Upper lobe of left lung (tissue), 6 donors: ENCODE results near the gene KCNIP4. TPM values are rescaled to one million over a fixed set of nuclear protein-coding genes. Genes with fewer than 3 reads are reported as not detected.

Experiments used
- ATAC-seq, 2 donors: fragments of 200-7000 bp; cut with Tn5 transposase; one replicate each; pipeline ENCODE4 v1.9.1; 2022; ENCODE audit warnings: mild to moderate bottlenecking in 2 of 2, moderate library complexity in 2 of 2; ENCODE audit not compliant: low FRiP score in 2 of 2
- DNase-seq, 2 donors: peaks; one replicate each; pipeline ENCODE4 v3.0.0-alpha.2; 2019 to 2020
- H3K27ac ChIP-seq, 4 donors: fragments of 200-600 bp; sonication (generic); one replicate each; pipeline ENCODE4 v1.5.1; 2016 to 2019
- H3K27me3 ChIP-seq, 4 donors: fragments of 200-600 bp; sonication (generic); one replicate each; pipeline ENCODE4 v1.5.1; 2017 to 2019
- H3K36me3 ChIP-seq, 4 donors: fragments of 200-600 bp; sonication (generic); one replicate each; pipeline ENCODE4 v1.5.1; 2016 to 2019
- H3K4me1 ChIP-seq, 4 donors: fragments of 200-600 bp; sonication (generic); one replicate each; pipeline ENCODE4 v1.5.1; 2018 to 2019
- H3K4me3 ChIP-seq, 4 donors: fragments of 200-600 bp; sonication (generic); one replicate each; pipeline ENCODE4 v1.5.1; 2017 to 2019; ENCODE audit warnings: mild to moderate bottlenecking in 2 of 4, moderate library complexity in 1 of 4
- H3K9me3 ChIP-seq, 4 donors: fragments of 200-600 bp; sonication (generic); one replicate each; pipeline ENCODE4 v1.5.1; 2018 to 2019
- EP300 ChIP-seq, 4 donors: sonication (generic); formaldehyde crosslinking; IDR thresholded peaks; one replicate each; pipeline ENCODE4 v1.5.1; 2017; ENCODE audit warnings: antibody characterized with exemption in 4 of 4, control low read depth in 2 of 4
- POLR2A ChIP-seq, 4 donors: fragments of 450-650 bp; IDR thresholded peaks; one replicate each; pipeline ENCODE4 v1.5.1; 2016 to 2017; ENCODE audit warnings: antibody characterized with exemption in 4 of 4, mild to moderate bottlenecking in 2 of 4
- POLR2AphosphoS5 ChIP-seq, 2 donors: sonication (generic); formaldehyde crosslinking; IDR thresholded peaks; one replicate each; pipeline ENCODE4 v1.5.1; 2017; ENCODE audit warnings: antibody characterized with exemption in 2 of 2
- WGBS, 2 donors: methylation state at CpG; one replicate each; pipeline ENCODE4 v1.1.5; 2017 to 2018; 5-methylcytosine and 5-hydroxymethylcytosine counted together
- total RNA-seq, 6 donors: library from RNA; depleted of rRNA in 4 of 6; stranded (reverse); fragments of >200 nt in 4 of 6; gene quantifications; one replicate each; pipeline versions ENCODE4 v1.1.0 to v1.2.1, GENCODE V29; 2016 to 2021
- TF ChIP-seq, protein P1 (sequence below), 6 experiments: fragments of 450-650 bp in 4 of 6; fragments of 200-600 bp in 2 of 6; sonication (generic) in 2 of 6; IDR thresholded peaks; one replicate each; pipeline ENCODE4 v1.5.1; 2016 to 2019; ENCODE audit warnings: antibody characterized with exemption in 6 of 6
- donor health status: DM: no; HTN: no; CAD: no; lungs with moderate emphysema.
- donor health status: DM: no; HTN: yes; CAD: no; lungs with severe emphysema.

Gene KCNIP4
- total RNA-seq, 6 donors from 2014 or later: 0.20 TPM; not detected in 5

DNA sequence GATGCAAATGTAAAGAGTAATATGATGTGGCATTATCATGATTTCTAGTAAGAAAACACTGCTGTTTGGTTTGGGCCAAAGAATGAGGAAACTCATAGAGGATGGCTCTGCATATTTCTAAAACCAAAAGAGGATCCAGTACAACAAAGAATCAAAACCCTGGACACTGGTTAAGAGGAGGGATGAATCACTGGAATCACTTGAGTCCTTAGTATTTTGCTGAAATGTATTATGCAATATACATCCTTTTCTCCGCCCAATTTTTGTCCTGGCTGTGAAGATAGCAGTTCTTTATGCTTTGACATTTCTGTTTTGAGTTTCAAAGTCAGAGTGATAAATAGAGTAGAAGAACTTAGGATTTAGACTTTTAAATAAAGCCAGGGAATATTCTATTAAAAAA lies 902.4 kb downstream of the KCNIP4 start:
- Histone ChIP-seq H3K4me1 (no peaks in the 10 kb centered on the region), H3K4me3 (no peak overlapping the region), H3K9me3 (no peaks in the 10 kb centered on the region), H3K27ac (no peak overlapping the region), H3K36me3 (no peaks in the 10 kb centered on the region), H3K27me3 (no peaks in the 10 kb centered on the region)
- TF ChIP-seq, protein P1, sequence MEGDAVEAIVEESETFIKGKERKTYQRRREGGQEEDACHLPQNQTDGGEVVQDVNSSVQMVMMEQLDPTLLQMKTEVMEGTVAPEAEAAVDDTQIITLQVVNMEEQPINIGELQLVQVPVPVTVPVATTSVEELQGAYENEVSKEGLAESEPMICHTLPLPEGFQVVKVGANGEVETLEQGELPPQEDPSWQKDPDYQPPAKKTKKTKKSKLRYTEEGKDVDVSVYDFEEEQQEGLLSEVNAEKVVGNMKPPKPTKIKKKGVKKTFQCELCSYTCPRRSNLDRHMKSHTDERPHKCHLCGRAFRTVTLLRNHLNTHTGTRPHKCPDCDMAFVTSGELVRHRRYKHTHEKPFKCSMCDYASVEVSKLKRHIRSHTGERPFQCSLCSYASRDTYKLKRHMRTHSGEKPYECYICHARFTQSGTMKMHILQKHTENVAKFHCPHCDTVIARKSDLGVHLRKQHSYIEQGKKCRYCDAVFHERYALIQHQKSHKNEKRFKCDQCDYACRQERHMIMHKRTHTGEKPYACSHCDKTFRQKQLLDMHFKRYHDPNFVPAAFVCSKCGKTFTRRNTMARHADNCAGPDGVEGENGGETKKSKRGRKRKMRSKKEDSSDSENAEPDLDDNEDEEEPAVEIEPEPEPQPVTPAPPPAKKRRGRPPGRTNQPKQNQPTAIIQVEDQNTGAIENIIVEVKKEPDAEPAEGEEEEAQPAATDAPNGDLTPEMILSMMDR (IDR thresholded peaks at IDR 0.05): no peak
- TF ChIP-seq POLR2AphosphoS5 (IDR thresholded peaks at IDR 0.05) (no peak), POLR2A (IDR thresholded peaks at IDR 0.05) (no peak), EP300 (IDR thresholded peaks at IDR 0.05) (no peak)
- ATAC-seq: no peak
- DNase-seq: no peak
- WGBS, 2 donors: 85 to 88% methylated on average over 1 of the region's 1 CpG

DNA sequence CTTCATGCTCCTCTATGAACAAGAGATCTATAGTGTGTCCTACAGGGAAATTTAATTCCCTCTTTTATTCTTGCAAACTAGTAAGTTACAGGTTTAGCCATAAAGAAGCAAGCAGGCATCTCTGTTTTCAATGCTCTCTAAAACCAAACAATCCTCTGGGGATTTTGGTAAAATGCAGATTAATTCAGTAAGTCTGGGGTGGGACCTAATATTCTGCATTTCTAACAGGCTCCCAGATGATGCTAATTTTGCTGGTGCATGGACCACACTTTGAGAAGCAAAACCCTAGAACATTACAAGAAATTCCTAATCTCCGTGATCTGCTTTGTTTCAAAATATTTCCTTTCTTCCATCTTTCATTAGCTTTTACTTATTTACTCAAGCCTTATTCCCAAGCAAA lies 903.5 kb downstream of the KCNIP4 start:
- H3K9me3 ChIP-seq: no peaks in the 10 kb centered on the region
- H3K4me1 ChIP-seq: no peaks in the 10 kb centered on the region
- TF ChIP-seq POLR2AphosphoS5 (IDR thresholded peaks at IDR 0.05): no peak
- no peak for TF ChIP-seq POLR2A (IDR thresholded peaks at IDR 0.05)
- no peak for TF ChIP-seq EP300 (IDR thresholded peaks at IDR 0.05)
- TF ChIP-seq, protein P1 (IDR thresholded peaks at IDR 0.05): no peak
- no peak overlapping the region for H3K4me3 ChIP-seq
- no peak overlapping the region for H3K27ac ChIP-seq
- H3K36me3 ChIP-seq: no peaks in the 10 kb centered on the region
- ATAC-seq (no peak), DNase-seq (no peak)
- H3K27me3 ChIP-seq: no peaks in the 10 kb centered on the region
- WGBS, 2 donors: 92 to 93% methylated on average over 1 of the region's 1 CpG

DNA sequence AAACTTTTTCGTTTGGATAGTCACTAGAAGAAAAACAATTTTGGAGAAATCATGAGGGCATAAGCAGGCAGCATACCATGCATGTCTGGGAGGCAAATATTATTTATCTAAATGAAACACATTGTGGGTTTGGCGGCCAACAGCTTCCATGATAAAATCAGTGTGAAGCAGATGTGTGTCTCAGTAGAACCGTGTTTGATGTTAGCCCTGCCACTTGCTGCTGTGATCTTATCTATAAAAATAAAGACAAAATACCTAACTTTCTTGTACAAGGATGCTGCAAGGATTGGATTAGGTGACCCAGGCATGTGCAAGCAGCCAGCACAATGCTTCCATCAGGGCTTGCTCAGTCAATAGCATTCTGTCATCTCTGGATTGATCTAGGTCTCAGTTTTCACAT lies 906.9 kb downstream of the KCNIP4 start:
- Histone ChIP-seq H3K27ac (no peak overlapping the region), H3K9me3 (no peaks in the 10 kb centered on the region), H3K4me3 (no peak overlapping the region), H3K36me3 (no peaks in the 10 kb centered on the region), H3K4me1 (no peaks in the 10 kb centered on the region), H3K27me3 (no peaks in the 10 kb centered on the region)
- DNase-seq (no peak), ATAC-seq (no peak)
- TF ChIP-seq, protein P1 (IDR thresholded peaks at IDR 0.05): no peak
- WGBS, 2 donors: 29 to 41% methylated on average over 3 of the region's 3 CpGs

DNA sequence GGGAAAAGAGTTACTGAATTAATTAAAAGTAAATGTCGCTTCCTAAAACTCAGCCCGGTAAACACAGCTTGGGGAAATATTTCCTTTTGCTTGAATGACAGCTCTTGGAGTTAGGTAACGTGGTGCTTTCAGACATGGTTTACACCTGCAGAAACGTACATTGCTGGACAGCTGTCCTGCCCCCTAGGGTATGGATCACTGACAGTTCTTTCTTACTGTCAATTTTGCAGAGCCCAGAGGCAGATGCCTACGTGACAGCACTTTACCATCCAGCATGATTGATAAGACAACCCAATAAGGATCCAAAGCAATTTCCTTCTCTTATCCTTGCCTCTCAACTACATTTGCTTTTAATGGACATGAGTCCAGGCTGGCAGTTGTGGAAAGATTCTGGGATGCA lies 913.8 kb downstream of the KCNIP4 start:
- no peaks in the 10 kb centered on the region for H3K36me3 ChIP-seq
- WGBS, 2 donors: 73 to 79% methylated on average over 5 of the region's 5 CpGs
- ATAC-seq: no peak
- no peak overlapping the region for H3K4me3 ChIP-seq
- DNase-seq: no peak
- H3K9me3 ChIP-seq: no peaks in the 10 kb centered on the region
- no peak overlapping the region for H3K27ac ChIP-seq
- TF ChIP-seq EP300 (IDR thresholded peaks at IDR 0.05): no peak
- TF ChIP-seq, protein P1 (IDR thresholded peaks at IDR 0.05): no peak
- TF ChIP-seq POLR2A (IDR thresholded peaks at IDR 0.05): no peak
- TF ChIP-seq POLR2AphosphoS5 (IDR thresholded peaks at IDR 0.05): no peak
- no peaks in the 10 kb centered on the region for H3K4me1 ChIP-seq
- no peaks in the 10 kb centered on the region for H3K27me3 ChIP-seq

DNA sequence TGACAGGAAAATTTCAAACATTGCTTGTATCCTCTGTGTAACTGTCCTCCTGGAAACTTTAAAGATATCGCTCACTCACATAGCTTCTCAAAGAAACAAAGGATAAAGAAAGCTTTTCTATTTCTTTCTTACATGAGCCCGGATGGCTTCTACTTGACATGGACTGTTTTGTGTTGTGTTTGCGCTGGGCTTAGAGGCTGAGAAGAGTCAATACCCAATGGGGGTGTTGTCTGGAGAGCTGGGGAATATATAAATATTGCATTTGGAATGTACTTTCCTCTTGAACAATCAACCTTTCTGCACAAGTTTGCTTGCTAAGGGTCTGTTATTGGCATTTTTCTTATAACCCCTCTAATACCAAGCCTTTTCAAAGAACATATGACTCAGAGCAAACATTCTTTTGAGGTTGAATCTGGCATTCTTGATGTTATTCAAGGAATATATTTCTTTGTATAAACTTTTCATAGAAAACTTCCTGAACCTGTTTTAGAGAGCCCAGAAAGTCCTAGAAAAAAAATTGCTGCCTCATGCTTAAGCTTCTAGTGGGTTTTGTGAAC lies 916.4 kb downstream of the KCNIP4 start:
- no peak overlapping the region for H3K4me3 ChIP-seq
- DNase-seq (no peak), ATAC-seq (no peak)
- H3K36me3 ChIP-seq: no peaks in the 10 kb centered on the region
- H3K9me3 ChIP-seq: no peaks in the 10 kb centered on the region
- H3K4me1 ChIP-seq: no peaks in the 10 kb centered on the region
- no peak overlapping the region for H3K27ac ChIP-seq
- H3K27me3 ChIP-seq: no peaks in the 10 kb centered on the region
- 74 to 77% methylated on average over 3 of the region's 3 CpGs for WGBS, 2 donors
- TF ChIP-seq EP300 (IDR thresholded peaks at IDR 0.05) (no peak), POLR2A (IDR thresholded peaks at IDR 0.05) (no peak), POLR2AphosphoS5 (IDR thresholded peaks at IDR 0.05) (no peak)
- TF ChIP-seq, protein P1 (IDR thresholded peaks at IDR 0.05): no peak
